Measurements from ENCODE around the gene GCLC.
"Not testable (repeated sequence)": the region's sequence is repeated elsewhere in the genome, so short reads cannot be mapped to it uniquely, and the experiment has no call there.

Gene GCLC

GRCh38 chr6:53487080-53487479 is 57.8 kb downstream of the GCLC start:
- no peak for DNase-seq

GRCh38 chr6:53486679-53487078 is 58.2 kb downstream of the GCLC start:
- DNase-seq, result no peak

- peak; percentile 6 for DNase-seq
These were observed 60.2 kb downstream of the GCLC start for GRCh38 chr6:53484476-53485280.

- DNase-seq, result no peak
These were observed 61.2 kb downstream of the GCLC start for GRCh38 chr6:53483423-53484353.

GRCh38 chr6:53481323-53481722 is 63.6 kb downstream of the GCLC start:
- no peak for DNase-seq

GRCh38 chr6:53480774-53481173 is 64.1 kb downstream of the GCLC start:
- DNase-seq, result not testable (repeated sequence)

- no peak for DNase-seq
These were observed 65.0 kb downstream of the GCLC start for GRCh38 chr6:53479871-53480270.

- DNase-seq, result no peak
These were observed 67.9 kb downstream of the GCLC start for GRCh38 chr6:53476964-53477363.

GRCh38 chr6:53474010-53474409 is 70.9 kb downstream of the GCLC start:
- no peak for DNase-seq

GRCh38 chr6:53469163-53469562 is 75.7 kb downstream of the GCLC start:
- DNase-seq, result no peak

GRCh38 chr6:53466257-53466656 is 78.6 kb downstream of the GCLC start:
- no peak for DNase-seq

GRCh38 chr6:53465732-53466131 is 79.2 kb downstream of the GCLC start:
- no peak for DNase-seq

GRCh38 chr6:53464927-53465460 is 79.9 kb downstream of the GCLC start:
- no peak for DNase-seq

GRCh38 chr6:53464483-53464882 is 80.4 kb downstream of the GCLC start:
- DNase-seq, result no peak

GRCh38 chr6:53461696-53462095 is 83.2 kb downstream of the GCLC start:
- no peak for DNase-seq

- DNase-seq, result no peak
These were observed 83.8 kb downstream of the GCLC start for GRCh38 chr6:53461041-53461656.

- DNase-seq, result no peak
These were observed 86.6 kb downstream of the GCLC start for GRCh38 chr6:53458105-53458866.

GRCh38 chr6:53456809-53457208 is 88.1 kb downstream of the GCLC start:
- DNase-seq, result no peak

GRCh38 chr6:53455678-53456077 is 89.2 kb downstream of the GCLC start:
- DNase-seq, result no peak

- no peak for DNase-seq
These were observed 93.7 kb downstream of the GCLC start for GRCh38 chr6:53451165-53451564.

GRCh38 chr6:53447865-53448264 is 97.0 kb downstream of the GCLC start:
- DNase-seq, result no peak

Data from NK-92 treated with Interleukin-12 subunit alpha and Interleukin-12 subunit beta, amount 100 ng/mL, for 24 hours (cell line).